Osteoblast (primary cell): ENCODE measurements around the gene CALN1. TPM values are rescaled to one million over a fixed set of nuclear protein-coding genes. Genes with fewer than 3 reads are reported as not detected.

Source experiments
- DNase-seq: peaks from one replicate; pipeline ENCODE4 v3.0.0; 2011; ENCODE audit warnings: low spot score, mixed read lengths; ENCODE audit not compliant: insufficient read length; ENCODE audit errors: missing footprints
- H2AFZ ChIP-seq: 2 replicates; pipeline ENCODE4 v1.6.0; 2011; ENCODE audit warnings: mild to moderate bottlenecking, low read length
- H3K27ac ChIP-seq: 2 replicates; pipeline ENCODE4 v1.5.1; 2011; ENCODE audit warnings: mild to moderate bottlenecking, low read depth, low read length, moderate library complexity
- H3K27me3 ChIP-seq: 2 replicates; pipeline ENCODE4 v1.6.0; 2012; ENCODE audit warnings: mild to moderate bottlenecking, control low read depth, inconsistent platforms, low read length, moderate library complexity; ENCODE audit not compliant: insufficient read depth
- H3K36me3 ChIP-seq: 2 replicates; pipeline ENCODE4 v1.5.1; 2011; ENCODE audit warnings: mild to moderate bottlenecking, low read length, control low read depth, moderate library complexity; ENCODE audit not compliant: insufficient read depth
- H3K4me1 ChIP-seq: 2 replicates; pipeline ENCODE4 v1.5.1; 2011; ENCODE audit warnings: mild to moderate bottlenecking, low read length, control low read depth, moderate library complexity; ENCODE audit not compliant: insufficient read depth
- H3K4me2 ChIP-seq: 2 replicates; pipeline ENCODE4 v1.6.0; 2011; ENCODE audit warnings: mild to moderate bottlenecking, low read length; ENCODE audit not compliant: insufficient read depth
- H3K4me3 ChIP-seq: fragments of 200-600 bp; sonication (generic); 3 replicates; pipeline ENCODE4 v1.5.1; 2012; ENCODE audit warnings: mild to moderate bottlenecking, low read length, inconsistent platforms; ENCODE audit not compliant: insufficient read depth
- H3K79me2 ChIP-seq: 2 replicates; pipeline ENCODE4 v1.6.0; 2012; ENCODE audit warnings: mild to moderate bottlenecking, low read length, control low read depth, inconsistent platforms; ENCODE audit not compliant: insufficient read depth
- H3K9me3 ChIP-seq: 2 replicates; pipeline ENCODE4 v1.5.1; 2011; ENCODE audit warnings: low read depth, low read length, control low read depth
- H4K20me1 ChIP-seq: 2 replicates; pipeline ENCODE4 v1.6.0; 2012; ENCODE audit warnings: mild to moderate bottlenecking, low read length, control low read depth; ENCODE audit not compliant: insufficient read depth
- CTCF ChIP-seq: IDR thresholded peaks from 2 replicates; pipeline ENCODE4 v1.5.1; 2011; ENCODE audit warnings: mild to moderate bottlenecking, low read depth, low read length, moderate library complexity; ENCODE audit errors: extremely low read depth
- total RNA-seq: library from RNA; depleted of rRNA; stranded (reverse); fragments of >200 nt; gene quantifications from 2 replicates; pipeline ENCODE4 v1.2.3, GENCODE V29; 2012

Gene CALN1
- total RNA-seq, 1 donor, result not detected

- Histone ChIP-seq H3K4me3 (no peak overlapping the region), H3K9me3 (no peaks in the 10 kb centered on the region), H3K36me3 (no peaks in the 10 kb centered on the region), H3K4me1 (no peaks in the 10 kb centered on the region), H3K27me3 (no peaks in the 10 kb centered on the region), H3K4me2 (no peak overlapping the region), H3K79me2 (no peaks in the 10 kb centered on the region), H4K20me1 (no peaks in the 10 kb centered on the region), H2AFZ (no peak overlapping the region), H3K27ac (no peak overlapping the region)
- no peak for TF ChIP-seq CTCF
- DNase-seq, result no peak
These were observed 34.0 kb upstream of the CALN1 start for GRCh38 chr7:72446131-72446530.

- H2AFZ ChIP-seq, result no peak overlapping the region
- H4K20me1 ChIP-seq, result no peaks in the 10 kb centered on the region
- H3K36me3 ChIP-seq, result no peaks in the 10 kb centered on the region
- no peak for TF ChIP-seq CTCF
- no peaks in the 10 kb centered on the region for H3K4me1 ChIP-seq
- no peak for DNase-seq
- no peaks in the 10 kb centered on the region for H3K79me2 ChIP-seq
- H3K4me3 ChIP-seq, result no peak overlapping the region
- H3K27ac ChIP-seq, result no peak overlapping the region
- H3K27me3 ChIP-seq, result no peaks in the 10 kb centered on the region
- no peak overlapping the region for H3K4me2 ChIP-seq
- H3K9me3 ChIP-seq, result no peaks in the 10 kb centered on the region
These were observed 33.4 kb upstream of the CALN1 start for GRCh38 chr7:72445580-72445979.

GRCh38 chr7:72445075-72445474 lies 32.9 kb upstream of the CALN1 start:
- DNase-seq, result no peak
- Histone ChIP-seq H3K36me3 (no peaks in the 10 kb centered on the region), H2AFZ (no peak overlapping the region), H3K9me3 (no peaks in the 10 kb centered on the region), H3K4me1 (no peaks in the 10 kb centered on the region), H3K79me2 (no peaks in the 10 kb centered on the region), H3K27ac (no peak overlapping the region), H4K20me1 (no peaks in the 10 kb centered on the region), H3K27me3 (no peaks in the 10 kb centered on the region), H3K4me2 (no peak overlapping the region), H3K4me3 (no peak overlapping the region)
- TF ChIP-seq CTCF, result no peak

- H3K27me3 ChIP-seq, result no peaks in the 10 kb centered on the region
- H3K4me2 ChIP-seq, result no peak overlapping the region
- no peak for DNase-seq
- H3K79me2 ChIP-seq, result no peaks in the 10 kb centered on the region
- no peak overlapping the region for H3K27ac ChIP-seq
- no peaks in the 10 kb centered on the region for H3K4me1 ChIP-seq
- no peak overlapping the region for H3K4me3 ChIP-seq
- H3K36me3 ChIP-seq, result no peaks in the 10 kb centered on the region
- H4K20me1 ChIP-seq, result no peaks in the 10 kb centered on the region
- no peak for TF ChIP-seq CTCF
- no peaks in the 10 kb centered on the region for H3K9me3 ChIP-seq
- H2AFZ ChIP-seq, result no peak overlapping the region
These were observed 32.1 kb upstream of the CALN1 start for GRCh38 chr7:72444026-72444776.
